Esophagus squamous epithelium (tissue), 5 donors: Measurements from ENCODE around the gene AR. TPM values are rescaled to one million over a fixed set of nuclear protein-coding genes. Genes with fewer than 3 reads are reported as not detected.

ENCODE experiments used
- DNase-seq: peaks from one replicate; lab custom pipeline; 2025; lab: John Stamatoyannopoulos, UW
- H3K27ac ChIP-seq, 4 donors: fragments of 200-600 bp; sonication (generic); one replicate each; pipeline ENCODE4 v1.5.1; 2016 to 2019; ENCODE audit warnings: mild to moderate bottlenecking in 1 of 4
- H3K27me3 ChIP-seq, 4 donors: fragments of 200-600 bp; sonication (generic); 1 replicate in 3 of 4; 2 replicates in 1 of 4; pipeline versions ENCODE4 v1.5.1 to v1.6.0; 2017 to 2021; ENCODE audit warnings: antibody characterized with exemption in 1 of 4
- H3K36me3 ChIP-seq, 3 donors: fragments of 200-600 bp; sonication (generic); one replicate each; pipeline ENCODE4 v1.5.1; 2016 to 2019
- H3K4me1 ChIP-seq, 3 donors: fragments of 200-600 bp; sonication (generic); one replicate each; pipeline ENCODE4 v1.5.1; 2017 to 2019
- H3K4me3 ChIP-seq, 4 donors: fragments of 200-600 bp; sonication (generic); 1 replicate in 3 of 4; 2 replicates in 1 of 4; pipeline ENCODE4 v1.5.1; 2016 to 2019; ENCODE audit warnings: mild to moderate bottlenecking in 2 of 4, moderate library complexity in 1 of 4
- H3K9me3 ChIP-seq, 3 donors: fragments of 200-600 bp; sonication (generic); one replicate each; pipeline ENCODE4 v1.5.1; 2016 to 2019
- POLR2A ChIP-seq, 4 donors: fragments of 450-650 bp; IDR thresholded peaks; one replicate each; pipeline ENCODE4 v1.6.1; 2017; ENCODE audit warnings: antibody characterized with exemption in 4 of 4, mild to moderate bottlenecking in 4 of 4, moderate library complexity in 3 of 4
- WGBS, 2 donors: methylation state at CpG; one replicate each; pipeline ENCODE4 v1.1.5; 2018; 5-methylcytosine and 5-hydroxymethylcytosine counted together
- intact Hi-C: fragments of 100-400 bp; cut with DNase I; formaldehyde crosslinking; loops from one replicate; pipeline ENCODE4 v1.15.0; 2022
- total RNA-seq, 4 donors: library from RNA; depleted of rRNA; stranded (reverse); fragments of >200 nt; gene quantifications; one replicate each; pipeline ENCODE4 v1.1.0, GENCODE V29; 2016
- TF ChIP-seq, protein P1 (sequence below), 6 experiments: fragments of 450-650 bp in 4 of 6; fragments of 200-600 bp in 2 of 6; sonication (generic) in 2 of 6; IDR thresholded peaks; one replicate each; pipeline ENCODE4 v1.5.1; 2016 to 2019; ENCODE audit warnings: antibody characterized with exemption in 6 of 6, mild to moderate bottlenecking in 4 of 6, moderate library complexity in 4 of 6
- donor health status: DM: yes; HTN: yes; CAD: no.

AR gene
- total RNA-seq, 4 donors from 2014 or later = 0.53 to 4.6 (median 1.9) TPM

DNA sequence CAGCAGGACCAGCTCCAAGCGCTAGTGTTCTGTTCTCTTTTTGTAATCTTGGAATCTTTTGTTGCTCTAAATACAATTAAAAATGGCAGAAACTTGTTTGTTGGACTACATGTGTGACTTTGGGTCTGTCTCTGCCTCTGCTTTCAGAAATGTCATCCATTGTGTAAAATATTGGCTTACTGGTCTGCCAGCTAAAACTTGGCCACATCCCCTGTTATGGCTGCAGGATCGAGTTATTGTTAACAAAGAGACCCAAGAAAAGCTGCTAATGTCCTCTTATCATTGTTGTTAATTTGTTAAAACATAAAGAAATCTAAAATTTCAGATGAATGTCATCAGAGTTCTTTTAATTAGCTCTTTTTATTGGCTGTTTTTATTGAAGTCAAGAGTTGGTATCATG is 186.5 kb downstream of the AR start:
- 58 to 67% methylated on average over 2 of the region's 2 CpGs for WGBS, 2 donors
- no peak for DNase-seq
- no peak for TF ChIP-seq POLR2A (IDR thresholded peaks at IDR 0.05)
- TF ChIP-seq, protein P1, sequence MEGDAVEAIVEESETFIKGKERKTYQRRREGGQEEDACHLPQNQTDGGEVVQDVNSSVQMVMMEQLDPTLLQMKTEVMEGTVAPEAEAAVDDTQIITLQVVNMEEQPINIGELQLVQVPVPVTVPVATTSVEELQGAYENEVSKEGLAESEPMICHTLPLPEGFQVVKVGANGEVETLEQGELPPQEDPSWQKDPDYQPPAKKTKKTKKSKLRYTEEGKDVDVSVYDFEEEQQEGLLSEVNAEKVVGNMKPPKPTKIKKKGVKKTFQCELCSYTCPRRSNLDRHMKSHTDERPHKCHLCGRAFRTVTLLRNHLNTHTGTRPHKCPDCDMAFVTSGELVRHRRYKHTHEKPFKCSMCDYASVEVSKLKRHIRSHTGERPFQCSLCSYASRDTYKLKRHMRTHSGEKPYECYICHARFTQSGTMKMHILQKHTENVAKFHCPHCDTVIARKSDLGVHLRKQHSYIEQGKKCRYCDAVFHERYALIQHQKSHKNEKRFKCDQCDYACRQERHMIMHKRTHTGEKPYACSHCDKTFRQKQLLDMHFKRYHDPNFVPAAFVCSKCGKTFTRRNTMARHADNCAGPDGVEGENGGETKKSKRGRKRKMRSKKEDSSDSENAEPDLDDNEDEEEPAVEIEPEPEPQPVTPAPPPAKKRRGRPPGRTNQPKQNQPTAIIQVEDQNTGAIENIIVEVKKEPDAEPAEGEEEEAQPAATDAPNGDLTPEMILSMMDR (IDR thresholded peaks at IDR 0.05) = no peak
- Histone ChIP-seq H3K4me3 (no peak overlapping the region), H3K27ac (no peak overlapping the region), H3K27me3 (no peaks in the 10 kb centered on the region), H3K36me3 (no peaks in the 10 kb centered on the region), H3K4me1 (no peaks in the 10 kb centered on the region), H3K9me3 (no peaks in the 10 kb centered on the region)
- intact Hi-C loops = no loop called here

DNA sequence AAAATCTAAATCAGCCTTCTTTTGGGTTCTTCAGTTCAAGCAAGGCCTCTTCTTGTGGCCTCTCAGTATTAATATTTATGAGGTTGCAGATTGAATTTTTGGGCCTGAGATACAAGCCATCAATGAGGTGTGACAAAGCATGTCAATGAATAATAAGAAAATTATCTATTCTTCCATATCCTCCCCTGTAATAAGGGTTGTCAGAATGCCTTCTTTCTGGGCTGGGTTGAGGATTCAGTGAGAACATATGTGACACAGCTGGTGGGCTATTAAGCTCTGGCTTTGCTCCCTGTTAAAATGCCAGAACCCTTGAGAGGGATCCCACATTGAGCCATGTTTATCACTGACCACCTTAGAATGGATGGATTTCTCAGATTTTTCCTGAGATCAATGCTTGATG is 187.2 kb downstream of the AR start:
- TF ChIP-seq, protein P1 (IDR thresholded peaks at IDR 0.05) = no peak
- no peak for TF ChIP-seq POLR2A (IDR thresholded peaks at IDR 0.05)
- Histone ChIP-seq H3K9me3 (no peaks in the 10 kb centered on the region), H3K4me1 (no peaks in the 10 kb centered on the region), H3K27me3 (no peaks in the 10 kb centered on the region), H3K4me3 (no peak overlapping the region), H3K27ac (no peak overlapping the region), H3K36me3 (no peaks in the 10 kb centered on the region)
- intact Hi-C loops = no loop called here
- DNase-seq = no peak

DNA sequence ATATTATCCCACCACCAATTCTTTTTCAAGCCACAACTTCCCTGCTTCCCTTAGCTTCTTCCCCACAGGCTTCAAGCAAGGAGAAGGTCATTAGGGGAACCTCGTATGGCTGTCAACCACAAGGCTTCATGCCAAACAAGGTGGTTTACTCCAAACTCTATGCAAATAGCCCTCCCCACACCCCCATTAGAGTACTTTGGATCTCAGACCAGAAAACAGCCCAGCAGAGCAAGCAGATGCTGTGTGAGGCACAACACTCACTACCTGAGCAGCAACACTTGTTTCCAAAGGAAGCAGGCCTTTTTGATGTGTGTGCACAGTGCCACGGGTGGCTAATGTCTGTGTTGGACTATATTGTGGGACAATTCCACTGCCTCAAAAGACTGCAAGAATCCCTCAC is 189.0 kb downstream of the AR start:
- no peaks in the 10 kb centered on the region for H3K36me3 ChIP-seq
- intact Hi-C loops = no loop called here
- no peak for DNase-seq
- no peaks in the 10 kb centered on the region for H3K4me1 ChIP-seq
- H3K27ac ChIP-seq = no peak overlapping the region
- H3K4me3 ChIP-seq = no peak overlapping the region
- no peak for TF ChIP-seq POLR2A (IDR thresholded peaks at IDR 0.05)
- TF ChIP-seq, protein P1 (IDR thresholded peaks at IDR 0.05) = no peak
- no peaks in the 10 kb centered on the region for H3K9me3 ChIP-seq
- WGBS, 2 donors = 45% methylated on average over 2 of the region's 2 CpGs; no CpG with 5 or more reads in 1 of the 2 donors
- H3K27me3 ChIP-seq = no peaks in the 10 kb centered on the region

DNA sequence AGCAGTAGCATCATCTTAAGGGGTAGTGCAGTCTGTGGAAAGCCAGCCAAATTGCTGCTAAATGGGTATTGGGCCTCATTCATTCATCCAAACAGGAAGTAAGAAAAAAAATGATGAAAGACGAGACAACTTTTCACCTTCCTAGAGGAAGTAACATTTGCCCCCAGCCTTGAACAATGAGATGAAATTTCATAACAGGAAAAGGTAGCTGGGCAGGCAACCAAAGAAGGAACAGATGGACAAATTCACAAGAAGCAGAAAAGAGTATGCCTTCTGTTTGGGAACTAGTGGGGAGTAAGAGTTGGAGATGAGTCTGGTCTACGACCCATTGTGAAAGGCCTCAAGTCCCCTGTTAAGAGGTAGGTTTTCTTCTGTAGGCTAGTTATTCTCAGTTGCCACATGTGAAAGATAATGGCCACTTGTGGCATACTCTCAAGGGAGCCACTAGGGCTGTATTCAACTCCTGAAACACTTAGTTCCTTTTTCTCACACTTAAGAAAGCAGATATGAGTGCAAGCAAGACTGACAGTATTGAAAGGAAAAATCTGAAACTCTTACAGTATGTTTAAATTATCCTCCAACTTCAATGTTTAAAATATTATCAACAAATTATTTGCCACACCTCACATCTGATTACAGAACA is 190.4 kb downstream of the AR start:
- H3K36me3 ChIP-seq = no peaks in the 10 kb centered on the region
- DNase-seq = no peak
- no peak overlapping the region for H3K4me3 ChIP-seq
- no peaks in the 10 kb centered on the region for H3K9me3 ChIP-seq
- TF ChIP-seq, protein P1 (IDR thresholded peaks at IDR 0.05) = no peak
- H3K27me3 ChIP-seq = no peaks in the 10 kb centered on the region
- 55 to 67% methylated on average over 2 of the region's 2 CpGs for WGBS, 2 donors
- no peaks in the 10 kb centered on the region for H3K4me1 ChIP-seq
- intact Hi-C loops = no loop called here
- H3K27ac ChIP-seq = no peak overlapping the region

DNA sequence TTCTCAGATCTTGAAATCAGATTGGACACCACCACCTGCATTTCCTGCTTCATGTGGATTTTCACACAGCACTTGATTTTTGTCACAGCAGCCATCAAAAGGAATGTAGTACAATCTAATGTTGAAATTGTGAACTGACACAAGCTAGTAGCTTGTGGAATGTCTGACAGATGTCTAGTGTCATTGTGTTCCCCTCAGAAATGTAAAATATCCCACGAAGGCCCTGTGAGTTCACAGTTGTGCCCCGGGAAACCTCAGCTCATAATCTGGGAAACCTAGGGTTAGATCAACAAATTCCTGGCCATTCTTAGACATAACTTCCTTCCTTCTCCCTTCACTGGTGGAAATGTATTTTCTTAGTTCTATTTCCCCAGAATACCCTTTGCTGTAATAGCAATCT is 205.7 kb downstream of the AR start:
- 50 to 56% methylated on average over 2 of the region's 2 CpGs for WGBS, 2 donors
- H3K4me3 ChIP-seq = no peak overlapping the region
- H3K4me1 ChIP-seq = no peaks in the 10 kb centered on the region
- no peak for TF ChIP-seq POLR2A (IDR thresholded peaks at IDR 0.05)
- TF ChIP-seq, protein P1 (IDR thresholded peaks at IDR 0.05) = no peak
- intact Hi-C loops = no loop called here
- no peak overlapping the region for H3K27ac ChIP-seq
- DNase-seq = no peak
- no peaks in the 10 kb centered on the region for H3K27me3 ChIP-seq
- H3K36me3 ChIP-seq = no peaks in the 10 kb centered on the region
- no peaks in the 10 kb centered on the region for H3K9me3 ChIP-seq
